ENCODE data around the gene CHDH. TPM values are rescaled to one million over a fixed set of nuclear protein-coding genes. Genes with fewer than 3 reads are reported as not detected.

The CHDH gene
- total and polyA plus RNA-seq, 4 donors, result 0.56 to 3.7 (median 0.86) TPM

- no peak for ATAC-seq (ENCODE audit: low FRiP score)
These were observed 50.2 kb downstream of the CHDH start for GRCh38 chr3:53795789-53796560.

GRCh38 chr3:53795176-53795575, 51.0 kb downstream of the CHDH start:
- Histone ChIP-seq H3K27me3 (ENCODE audit: control insufficient read depth in 1 of 2, insufficient read depth in 2 of 2, low read length in 1 of 2) (no peaks in the 10 kb centered on the region), H3K27ac (ENCODE audit: low read depth in 1 of 2, low read length in 2 of 2) (no peak overlapping the region), H3K4me1 (ENCODE audit: control insufficient read depth in 1 of 2, insufficient read depth in 2 of 2, low read length in 2 of 2) (no peaks in the 10 kb centered on the region), H3K9me3 (ENCODE audit: control insufficient read depth, low read length) (no peaks in the 10 kb centered on the region), H3K36me3 (ENCODE audit: control insufficient read depth in 1 of 2, insufficient read depth in 2 of 2, low read length in 1 of 2) (no peaks in the 10 kb centered on the region), H3K4me3 (ENCODE audit: low read length in 2 of 2) (no peak overlapping the region)
- ATAC-seq (ENCODE audit: low FRiP score) (no peak), DNase-seq (no peak)
- intact Hi-C loops (cut with DNase I), result loop anchor here in 1 of 2 donors (10.0 kb wide), 1 partner anchor 50 kb away; no protein-coding TSS in a partner anchor
- 58 to 67% methylated on average over 3 of the region's 3 CpGs for WGBS, 2 donors

More at GRCh38 chr3:53795789-53796560, 50.2 kb downstream of the CHDH start:
- Histone ChIP-seq H3K27ac (ENCODE audit: low read depth in 1 of 2, low read length in 2 of 2) (no peak overlapping the region), H3K4me1 (ENCODE audit: control insufficient read depth in 1 of 2, insufficient read depth in 2 of 2, low read length in 2 of 2) (no peaks in the 10 kb centered on the region), H3K36me3 (ENCODE audit: control insufficient read depth in 1 of 2, insufficient read depth in 2 of 2, low read length in 1 of 2) (no peaks in the 10 kb centered on the region), H3K27me3 (ENCODE audit: control insufficient read depth in 1 of 2, insufficient read depth in 2 of 2, low read length in 1 of 2) (no peaks in the 10 kb centered on the region), H3K4me3 (ENCODE audit: low read length in 2 of 2) (no peak overlapping the region), H3K9me3 (ENCODE audit: control insufficient read depth, low read length) (no peaks in the 10 kb centered on the region)
- intact Hi-C loops (cut with DNase I), result loop anchor here in 1 of 2 donors (10.0 kb wide), 1 partner anchor 51 kb away; no protein-coding TSS in a partner anchor
- 33 to 35% methylated on average over 12 of the region's 12 CpGs for WGBS, 2 donors
- DNase-seq, result peak in 1 of 2 donors; percentile 75

GRCh38 chr3:53794597-53794996, 51.6 kb downstream of the CHDH start:
- Histone ChIP-seq H3K4me1 (ENCODE audit: control insufficient read depth in 1 of 2, insufficient read depth in 2 of 2, low read length in 2 of 2) (no peaks in the 10 kb centered on the region), H3K27me3 (ENCODE audit: control insufficient read depth in 1 of 2, insufficient read depth in 2 of 2, low read length in 1 of 2) (no peaks in the 10 kb centered on the region), H3K27ac (ENCODE audit: low read depth in 1 of 2, low read length in 2 of 2) (no peak overlapping the region), H3K36me3 (ENCODE audit: control insufficient read depth in 1 of 2, insufficient read depth in 2 of 2, low read length in 1 of 2) (no peaks in the 10 kb centered on the region), H3K4me3 (ENCODE audit: low read length in 2 of 2) (no peak overlapping the region), H3K9me3 (ENCODE audit: control insufficient read depth, low read length) (no peaks in the 10 kb centered on the region)
- intact Hi-C loops (cut with DNase I), result loop anchor here in 1 of 2 donors (10.0 kb wide), 1 partner anchor 50 kb away; no protein-coding TSS in a partner anchor
- no peak for ATAC-seq (ENCODE audit: low FRiP score)
- DNase-seq, result no peak
- 33 to 36% methylated on average over 3 of the region's 3 CpGs for WGBS, 2 donors

- Histone ChIP-seq H3K4me3 (ENCODE audit: low read length in 2 of 2) (no peak overlapping the region), H3K36me3 (ENCODE audit: control insufficient read depth in 1 of 2, insufficient read depth in 2 of 2, low read length in 1 of 2) (no peaks in the 10 kb centered on the region), H3K4me1 (ENCODE audit: control insufficient read depth in 1 of 2, insufficient read depth in 2 of 2, low read length in 2 of 2) (no peaks in the 10 kb centered on the region), H3K27me3 (ENCODE audit: control insufficient read depth in 1 of 2, insufficient read depth in 2 of 2, low read length in 1 of 2) (no peaks in the 10 kb centered on the region), H3K9me3 (ENCODE audit: control insufficient read depth, low read length) (peaks cover 1% of the 10 kb centered on the region), H3K27ac (ENCODE audit: low read depth in 1 of 2, low read length in 2 of 2) (no peak overlapping the region)
- DNase-seq (no peak), ATAC-seq (ENCODE audit: low FRiP score) (no peak)
- WGBS, 2 donors, result 97 to 99% methylated on average over 3 of the region's 3 CpGs
- intact Hi-C loops (cut with DNase I), result loop anchor here in 1 of 2 donors (10.0 kb wide), 1 partner anchor 48 kb away; no protein-coding TSS in a partner anchor
These were observed 53.4 kb downstream of the CHDH start for GRCh38 chr3:53792866-53793265.

- Histone ChIP-seq H3K4me1 (ENCODE audit: control insufficient read depth in 1 of 2, insufficient read depth in 2 of 2, low read length in 2 of 2) (no peaks in the 10 kb centered on the region), H3K4me3 (ENCODE audit: low read length in 2 of 2) (no peak overlapping the region), H3K27me3 (ENCODE audit: control insufficient read depth in 1 of 2, insufficient read depth in 2 of 2, low read length in 1 of 2) (no peaks in the 10 kb centered on the region), H3K9me3 (ENCODE audit: control insufficient read depth, low read length) (peaks cover 1% of the 10 kb centered on the region), H3K36me3 (ENCODE audit: control insufficient read depth in 1 of 2, insufficient read depth in 2 of 2, low read length in 1 of 2) (no peaks in the 10 kb centered on the region), H3K27ac (ENCODE audit: low read depth in 1 of 2, low read length in 2 of 2) (no peak overlapping the region)
- 90 to 95% methylated on average over 7 of the region's 7 CpGs for WGBS, 2 donors
- intact Hi-C loops (cut with DNase I), result loop anchor here in 1 of 2 donors (10.0 kb wide), 1 partner anchor 47 kb away; no protein-coding TSS in a partner anchor
- no peak for ATAC-seq (ENCODE audit: low FRiP score)
- peak in 1 of 2 donors; percentile 42 for DNase-seq
These were observed 54.9 kb downstream of the CHDH start for GRCh38 chr3:53791317-53791716.

- Histone ChIP-seq H3K4me1 (ENCODE audit: control insufficient read depth in 1 of 2, insufficient read depth in 2 of 2, low read length in 2 of 2) (no peaks in the 10 kb centered on the region), H3K27ac (ENCODE audit: low read depth in 1 of 2, low read length in 2 of 2) (no peak overlapping the region), H3K27me3 (ENCODE audit: control insufficient read depth in 1 of 2, insufficient read depth in 2 of 2, low read length in 1 of 2) (no peaks in the 10 kb centered on the region), H3K4me3 (ENCODE audit: low read length in 2 of 2) (no peak overlapping the region), H3K9me3 (ENCODE audit: control insufficient read depth, low read length) (peaks cover 1% of the 10 kb centered on the region), H3K36me3 (ENCODE audit: control insufficient read depth in 1 of 2, insufficient read depth in 2 of 2, low read length in 1 of 2) (no peaks in the 10 kb centered on the region)
- ATAC-seq (ENCODE audit: low FRiP score) (no peak), DNase-seq (peak in 1 of 2 donors; percentile 64)
- 93 to 99% methylated on average over 5 of the region's 5 CpGs for WGBS, 2 donors
- intact Hi-C loops (cut with DNase I), result loop anchor here in 1 of 2 donors (10.0 kb wide), 1 partner anchor 46 kb away; no protein-coding TSS in a partner anchor
These were observed 55.7 kb downstream of the CHDH start for GRCh38 chr3:53790470-53790869.

DNA sequence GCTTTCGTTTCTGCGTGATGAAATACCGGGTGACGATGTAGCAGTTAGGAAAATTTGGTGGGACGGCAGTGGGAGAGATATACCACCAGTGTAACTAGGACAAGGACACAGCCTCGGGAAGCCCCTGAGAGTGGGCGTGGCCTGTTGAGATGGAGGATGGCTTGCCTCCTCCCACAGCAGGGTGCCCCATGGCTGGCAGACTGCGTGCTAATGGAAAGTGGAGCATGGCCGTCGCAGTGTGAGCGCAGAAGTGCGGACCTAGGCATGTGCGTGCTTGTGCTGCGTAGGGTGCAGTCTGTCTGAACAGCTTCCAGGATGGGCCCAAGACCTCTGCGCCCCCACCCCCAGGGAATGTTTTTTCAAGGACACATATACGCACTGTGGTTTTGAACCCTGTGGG, 56.8 kb downstream of the CHDH start:
- Histone ChIP-seq H3K27ac (ENCODE audit: low read depth in 1 of 2, low read length in 2 of 2) (no peak overlapping the region), H3K4me3 (ENCODE audit: low read length in 2 of 2) (no peak overlapping the region), H3K4me1 (ENCODE audit: control insufficient read depth in 1 of 2, insufficient read depth in 2 of 2, low read length in 2 of 2) (no peaks in the 10 kb centered on the region), H3K9me3 (ENCODE audit: control insufficient read depth, low read length) (peaks cover 1% of the 10 kb centered on the region), H3K36me3 (ENCODE audit: control insufficient read depth in 1 of 2, insufficient read depth in 2 of 2, low read length in 1 of 2) (no peaks in the 10 kb centered on the region), H3K27me3 (ENCODE audit: control insufficient read depth in 1 of 2, insufficient read depth in 2 of 2, low read length in 1 of 2) (no peaks in the 10 kb centered on the region)
- WGBS, 2 donors, result 91 to 92% methylated on average over 16 of the region's 16 CpGs
- intact Hi-C loops (cut with DNase I), result no loop called here
- DNase-seq, result peak in 1 of 2 donors; percentile 69
- no peak for ATAC-seq (ENCODE audit: low FRiP score)

DNA sequence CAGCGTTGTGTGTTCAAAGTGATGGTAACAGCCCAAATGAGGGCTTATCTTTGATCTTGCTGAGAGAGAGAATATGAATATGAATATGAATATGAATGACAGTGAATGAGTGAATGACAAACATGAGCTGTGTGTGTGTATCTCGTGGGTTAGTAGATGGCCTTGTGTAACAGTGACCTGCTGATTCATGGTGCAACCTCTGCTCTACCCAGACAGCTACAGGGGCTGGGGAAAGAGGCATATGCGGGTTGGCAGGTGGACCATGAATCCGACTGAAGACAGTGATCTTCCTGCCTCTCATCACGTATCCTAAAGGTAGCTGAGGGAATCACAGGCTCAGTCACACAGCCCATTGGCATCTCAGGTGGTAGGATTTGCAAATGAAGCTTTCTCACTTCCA, 58.2 kb downstream of the CHDH start:
- DNase-seq, result no peak
- Histone ChIP-seq H3K27ac (ENCODE audit: low read depth in 1 of 2, low read length in 2 of 2) (no peak overlapping the region), H3K4me3 (ENCODE audit: low read length in 2 of 2) (no peak overlapping the region), H3K4me1 (ENCODE audit: control insufficient read depth in 1 of 2, insufficient read depth in 2 of 2, low read length in 2 of 2) (no peaks in the 10 kb centered on the region), H3K36me3 (ENCODE audit: control insufficient read depth in 1 of 2, insufficient read depth in 2 of 2, low read length in 1 of 2) (no peaks in the 10 kb centered on the region), H3K9me3 (ENCODE audit: control insufficient read depth, low read length) (peaks cover 1% of the 10 kb centered on the region), H3K27me3 (ENCODE audit: control insufficient read depth in 1 of 2, insufficient read depth in 2 of 2, low read length in 1 of 2) (no peaks in the 10 kb centered on the region)
- WGBS, 2 donors, result 78 to 84% methylated on average over 5 of the region's 5 CpGs
- no peak for ATAC-seq (ENCODE audit: low FRiP score)
- intact Hi-C loops (cut with DNase I), result no loop called here

DNA sequence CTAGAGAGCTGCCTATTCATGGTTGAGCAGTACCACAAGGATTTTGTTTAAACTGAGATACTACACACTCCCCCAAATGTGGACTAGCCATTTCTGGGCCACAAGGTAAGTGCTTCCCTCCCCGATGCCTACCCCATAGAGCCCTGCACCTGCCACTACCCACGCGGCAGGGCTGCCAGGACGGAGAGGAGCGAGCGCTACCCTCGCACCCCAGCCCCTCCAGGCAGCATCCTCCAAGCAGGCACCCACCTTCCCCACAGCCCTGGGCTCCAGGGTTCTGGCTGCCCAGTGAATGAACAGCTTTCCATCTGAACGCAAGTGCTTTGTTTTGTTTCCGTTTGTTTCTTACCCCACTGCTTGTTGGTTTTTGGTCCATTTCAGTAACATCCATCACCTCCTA, 59.2 kb downstream of the CHDH start:
- Histone ChIP-seq H3K27me3 (ENCODE audit: control insufficient read depth in 1 of 2, insufficient read depth in 2 of 2, low read length in 1 of 2) (no peaks in the 10 kb centered on the region), H3K36me3 (ENCODE audit: control insufficient read depth in 1 of 2, insufficient read depth in 2 of 2, low read length in 1 of 2) (no peaks in the 10 kb centered on the region), H3K9me3 (ENCODE audit: control insufficient read depth, low read length) (peaks cover 1% of the 10 kb centered on the region), H3K4me3 (ENCODE audit: low read length in 2 of 2) (no peak overlapping the region), H3K27ac (ENCODE audit: low read depth in 1 of 2, low read length in 2 of 2) (no peak overlapping the region), H3K4me1 (ENCODE audit: control insufficient read depth in 1 of 2, insufficient read depth in 2 of 2, low read length in 2 of 2) (no peaks in the 10 kb centered on the region)
- no peak for ATAC-seq (ENCODE audit: low FRiP score)
- DNase-seq, result no peak
- intact Hi-C loops (cut with DNase I), result no loop called here
- 91 to 93% methylated on average over 9 of the region's 9 CpGs for WGBS, 2 donors

Measured in aorta (tissue), 5 donors.